Endothelial cell (in vitro differentiated cells): ENCODE results near the gene CRIP2. TPM values are rescaled to one million over a fixed set of nuclear protein-coding genes. Genes with fewer than 3 reads are reported as not detected.

Experiments
- DNase-seq: peaks from one replicate; pipeline ENCODE4 v3.0.0; 2021; ENCODE audit warnings: low spot score
- H3K27ac Mint-ChIP-seq: one replicate; pipeline ENCODE4 v1.8.0; 2021; ENCODE audit warnings: mixed read lengths, inconsistent platforms; ENCODE audit not compliant: unreplicated experiment
- H3K27me3 Mint-ChIP-seq: one replicate; pipeline ENCODE4 v1.8.0; 2021; ENCODE audit warnings: mild to moderate bottlenecking, moderate library complexity, mixed read lengths, inconsistent platforms; ENCODE audit not compliant: unreplicated experiment
- H3K36me3 Mint-ChIP-seq: one replicate; pipeline ENCODE4 v1.8.0; 2021; ENCODE audit warnings: mild to moderate bottlenecking, low read depth, mixed read lengths, inconsistent platforms; ENCODE audit not compliant: unreplicated experiment
- H3K4me1 Mint-ChIP-seq: one replicate; pipeline ENCODE4 v1.8.0; 2021; ENCODE audit warnings: mild to moderate bottlenecking, mixed read lengths, inconsistent platforms; ENCODE audit not compliant: unreplicated experiment
- H3K4me3 Mint-ChIP-seq: one replicate; pipeline ENCODE4 v1.8.0; 2021; ENCODE audit warnings: mild to moderate bottlenecking, mixed read lengths, inconsistent platforms; ENCODE audit not compliant: unreplicated experiment
- H3K9me3 Mint-ChIP-seq: one replicate; pipeline ENCODE4 v1.8.0; 2021; ENCODE audit warnings: mixed read lengths, inconsistent platforms; ENCODE audit not compliant: unreplicated experiment
- CTCF ChIP-seq: fragments of 200-600 bp; sonication (generic); IDR thresholded peaks from one replicate; pipeline ENCODE4 v1.5.0; 2021; ENCODE audit warnings: antibody characterized with exemption; ENCODE audit not compliant: unreplicated experiment
- total RNA-seq: library from RNA; stranded (reverse); fragmentation: NEBNext Ultra II Directional; extraction: Animal tissue kit (Norgen Biotek cat#: 25700); gene quantifications from one replicate; pipeline ENCODE4 v1.2.1, GENCODE V29; 2021; ENCODE audit not compliant: unreplicated experiment

The CRIP2 gene
- total RNA-seq, 1 donor from 2014 or later = 67.4 TPM

GRCh38 chr14:105485739-105486162 lies 11.1 kb downstream of the CRIP2 start:
- H3K36me3 Mint-ChIP-seq = peaks cover 4% of the 10 kb centered on the region
- H3K4me3 Mint-ChIP-seq = no peak overlapping the region
- peaks cover 30% of the 10 kb centered on the region for H3K27me3 Mint-ChIP-seq
- TF ChIP-seq CTCF = no peak
- no peak overlapping the region for H3K27ac Mint-ChIP-seq
- no peaks in the 10 kb centered on the region for H3K9me3 Mint-ChIP-seq
- peaks cover 12% of the 10 kb centered on the region for H3K4me1 Mint-ChIP-seq
- peak; percentile 77 for DNase-seq

- Mint-ChIP-seq H3K27me3 (peaks cover 31% of the 10 kb centered on the region), H3K9me3 (no peaks in the 10 kb centered on the region), H3K4me3 (no peak within 1 kb of the TSS), H3K4me1 (peaks cover 15% of the 10 kb centered on the region), H3K36me3 (peaks cover 4% of the 10 kb centered on the region), H3K27ac (no peak within 1 kb of the TSS)
- TF ChIP-seq CTCF = no peak
- no peak for DNase-seq
These were observed 11.7 kb downstream of the CRIP2 start, which contains the start of gene CRIP1 for GRCh38 chr14:105486163-105486973. Gene CRIP1, plus strand, starts transcription at chr14:105486886. Its CDS starts 374 bp downstream, at chr14:105487260.

GRCh38 chr14:105486974-105487448 lies 12.4 kb downstream of the CRIP2 start:
- peaks cover 12% of the 10 kb centered on the region for H3K4me1 Mint-ChIP-seq
- TF ChIP-seq CTCF = no peak
- H3K4me3 Mint-ChIP-seq = no peak overlapping the region
- peaks cover 30% of the 10 kb centered on the region for H3K27me3 Mint-ChIP-seq
- no peaks in the 10 kb centered on the region for H3K9me3 Mint-ChIP-seq
- H3K27ac Mint-ChIP-seq = no peak overlapping the region
- DNase-seq = no peak
- peaks cover 4% of the 10 kb centered on the region for H3K36me3 Mint-ChIP-seq

GRCh38 chr14:105487449-105487985 lies 12.9 kb downstream of the CRIP2 start:
- Mint-ChIP-seq H3K4me3 (no peak overlapping the region), H3K36me3 (peaks cover 4% of the 10 kb centered on the region), H3K27me3 (peaks cover 28% of the 10 kb centered on the region), H3K27ac (no peak overlapping the region), H3K4me1 (peaks cover 7% of the 10 kb centered on the region), H3K9me3 (no peaks in the 10 kb centered on the region)
- TF ChIP-seq CTCF = no peak
- DNase-seq = no peak
